Anterior cingulate cortex (tissue), 58 donors: ENCODE results near the gene GLIS1.
"Not testable (repeated sequence)": the region's sequence is repeated elsewhere in the genome, so short reads cannot be mapped to it uniquely, and the experiment has no call there.

Source experiments
- DNase-seq, 58 donors: peaks; one replicate each; lab custom pipeline; 2025; lab: John Stamatoyannopoulos, UW

GLIS1 gene

GRCh38 chr1:53657891-53658396 lies 81.0 kb downstream of the GLIS1 start:
- no peak for DNase-seq

DNA sequence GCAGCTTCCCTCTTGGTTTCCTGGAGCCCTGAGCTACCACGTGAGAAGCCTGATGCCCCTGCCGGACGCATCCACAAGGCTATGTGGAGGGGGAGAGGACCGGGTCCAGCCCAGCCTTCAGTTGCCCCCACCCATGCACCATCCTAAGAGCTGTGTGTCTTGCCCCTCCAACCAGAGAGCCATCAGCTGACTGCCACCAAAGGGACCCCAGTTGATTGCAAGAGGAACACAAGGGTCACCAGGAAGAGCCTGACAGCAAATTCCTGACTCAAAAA lies 81.5 kb downstream of the GLIS1 start:
- DNase-seq: no peak

- DNase-seq: no peak
These were observed 82.0 kb downstream of the GLIS1 start for GRCh38 chr1:53656747-53657530.

- no peak for DNase-seq
These were observed 82.8 kb downstream of the GLIS1 start for GRCh38 chr1:53655931-53656746.

DNA sequence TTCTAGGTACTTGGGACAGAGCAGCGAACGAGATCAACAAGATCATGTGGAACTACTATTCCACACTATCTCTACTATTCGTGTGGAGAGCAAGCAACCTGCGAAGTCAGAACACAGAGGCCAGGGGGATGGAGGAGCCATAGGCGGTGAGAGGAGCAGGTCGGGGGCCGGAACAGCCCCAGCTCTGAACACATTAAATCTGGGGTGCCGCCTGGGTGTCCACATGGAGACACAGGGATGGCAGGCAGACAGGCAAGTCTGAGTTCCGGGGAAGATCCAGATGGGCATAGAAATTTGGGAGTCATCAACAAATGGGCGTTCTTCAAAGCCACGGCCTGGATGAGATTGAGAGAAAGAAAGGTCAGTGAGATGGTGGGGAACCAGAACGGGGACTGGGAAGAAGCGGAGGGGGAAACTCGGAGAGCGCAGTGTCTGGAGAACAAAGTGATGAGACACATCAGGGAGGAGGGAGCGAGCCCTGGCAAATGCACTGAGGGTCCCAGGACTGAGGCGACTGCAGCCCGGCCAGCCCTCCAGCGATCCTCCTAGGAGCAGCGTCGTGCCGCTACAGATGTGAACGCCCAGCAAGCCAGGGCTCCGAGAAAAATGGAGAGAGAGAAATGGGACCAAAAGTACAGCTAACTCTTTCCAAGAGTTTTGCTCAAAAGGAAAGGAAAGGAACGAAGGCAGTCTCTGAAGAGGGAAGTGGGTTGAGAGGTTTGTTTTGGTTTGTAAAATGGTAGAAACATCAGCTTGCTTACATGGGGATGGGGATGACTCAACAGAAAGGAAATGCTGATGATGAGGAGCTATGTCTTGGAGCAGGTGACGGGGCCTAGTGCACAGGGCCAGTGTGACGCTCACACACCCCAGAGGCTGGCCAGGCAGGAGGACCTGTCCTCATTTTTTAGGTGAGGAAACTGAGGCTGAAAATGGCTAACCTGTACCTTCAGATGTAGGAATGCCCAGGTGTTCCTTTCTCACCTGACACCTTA lies 84.5 kb downstream of the GLIS1 start:
- DNase-seq: no peak

- DNase-seq: no peak
These were observed 85.3 kb downstream of the GLIS1 start for GRCh38 chr1:53653631-53654030.

DNA sequence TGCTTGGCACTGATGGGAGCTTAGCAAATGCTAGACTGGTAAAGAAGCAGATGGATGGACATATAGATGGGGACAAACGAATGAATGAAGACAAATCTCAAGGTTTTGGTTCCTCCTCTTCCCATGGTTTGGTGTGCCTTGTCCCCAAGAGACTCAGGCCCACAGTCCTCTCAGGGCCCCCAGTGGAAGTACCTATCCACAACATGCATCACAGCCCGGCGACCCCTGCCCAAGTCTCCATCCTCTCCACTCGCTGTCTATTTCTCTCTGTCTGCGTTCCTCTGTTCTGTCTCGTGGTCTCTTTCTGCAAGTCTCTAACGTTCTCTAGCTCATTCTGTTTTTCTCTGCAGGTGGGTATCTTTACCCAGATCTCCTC lies 85.8 kb downstream of the GLIS1 start:
- DNase-seq: no peak

- DNase-seq: no peak
These were observed 86.3 kb downstream of the GLIS1 start for GRCh38 chr1:53652441-53653199.

- no peak for DNase-seq
These were observed 87.6 kb downstream of the GLIS1 start for GRCh38 chr1:53651356-53651755.

- no peak for DNase-seq
These were observed 90.4 kb downstream of the GLIS1 start for GRCh38 chr1:53648516-53648915.

- DNase-seq: not testable (repeated sequence)
These were observed 91.0 kb downstream of the GLIS1 start for GRCh38 chr1:53647915-53648314.

GRCh38 chr1:53646732-53647131 lies 92.2 kb downstream of the GLIS1 start:
- no peak for DNase-seq

DNA sequence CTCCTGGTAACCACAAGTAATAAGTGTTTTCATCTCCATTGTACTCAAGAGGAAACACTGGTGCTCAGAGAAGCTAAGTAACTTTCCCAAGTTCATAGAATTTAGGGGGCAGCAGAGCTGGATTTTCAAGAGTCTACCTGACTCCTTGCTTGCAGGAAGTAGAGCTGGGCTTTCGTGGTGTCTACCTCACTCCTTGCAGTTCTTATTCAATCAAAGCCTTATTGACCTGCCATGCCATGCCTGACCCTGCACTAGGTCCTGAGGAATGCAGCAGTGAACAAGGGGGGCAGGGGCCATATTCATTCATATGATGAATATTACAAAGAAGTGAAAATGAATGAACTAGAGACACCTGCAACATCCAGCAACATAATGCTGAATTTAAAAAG lies 93.3 kb downstream of the GLIS1 start:
- DNase-seq: no peak

DNA sequence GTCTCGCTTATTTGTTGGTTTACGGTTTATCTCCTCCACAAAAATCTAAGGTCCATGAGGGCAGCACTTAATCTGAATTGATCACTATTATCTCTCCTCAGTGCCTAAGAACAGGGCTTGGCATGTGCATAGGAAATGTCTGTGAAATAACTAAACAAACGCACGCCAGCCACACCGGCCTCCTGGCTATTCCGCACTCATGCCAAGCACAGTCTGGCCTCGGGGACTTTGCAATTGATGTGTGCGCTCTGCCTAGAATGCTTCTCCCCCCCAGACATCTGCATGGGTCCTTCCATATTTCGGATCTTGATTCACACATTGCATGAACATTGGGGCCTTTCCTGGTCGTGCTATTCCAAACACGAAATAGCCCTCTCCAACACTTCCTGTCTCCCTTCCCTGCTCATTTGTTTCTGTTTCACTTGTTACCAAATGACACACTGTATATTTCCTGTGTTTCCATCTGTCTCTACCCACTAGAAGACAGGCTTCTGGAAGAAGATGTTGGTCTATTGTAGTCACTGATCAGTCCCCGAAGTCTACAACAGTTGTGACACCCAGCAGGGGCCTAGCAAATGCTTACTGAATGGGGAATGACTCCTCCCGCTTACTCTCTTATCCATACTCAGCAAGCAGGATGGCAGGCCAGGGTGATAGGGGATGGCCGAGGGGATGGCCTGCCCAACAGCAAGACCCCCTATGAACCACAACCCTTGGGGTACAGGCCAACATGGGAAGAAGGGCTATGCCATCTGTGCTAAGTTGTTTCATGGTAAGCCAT lies 93.9 kb downstream of the GLIS1 start:
- DNase-seq: no peak

GRCh38 chr1:53644496-53644895 lies 94.5 kb downstream of the GLIS1 start:
- DNase-seq: no peak

GRCh38 chr1:53643881-53644390 lies 95.0 kb downstream of the GLIS1 start:
- DNase-seq: no peak

- DNase-seq: no peak
These were observed 95.7 kb downstream of the GLIS1 start for GRCh38 chr1:53643041-53643880.

DNA sequence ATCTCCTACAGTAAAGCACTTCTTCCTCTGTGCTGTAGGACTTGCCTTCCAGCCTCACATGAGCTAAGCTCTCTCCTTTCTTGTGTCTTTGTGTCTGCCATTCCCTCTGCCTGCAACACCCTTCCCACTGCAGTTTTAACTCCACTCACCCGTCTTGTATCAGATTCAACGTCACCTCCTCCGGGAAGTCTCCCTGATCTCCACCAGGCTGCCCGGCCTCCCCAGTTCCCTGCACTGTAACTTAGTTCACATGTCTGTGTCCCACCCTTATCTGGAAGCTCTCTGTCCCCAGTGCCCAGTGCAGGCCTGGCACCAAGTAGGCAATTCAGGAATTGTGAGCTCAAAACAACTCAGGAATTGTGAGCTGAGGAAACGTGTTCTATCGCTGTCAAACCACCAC lies 96.4 kb downstream of the GLIS1 start:
- DNase-seq: no peak
